CD4-positive, CD25-positive, alpha-beta regulatory T cell (primary cell): Measurements from ENCODE around the gene DOC2A. TPM values are rescaled to one million over a fixed set of nuclear protein-coding genes. Genes with fewer than 3 reads are reported as not detected.
"Not testable (repeated sequence)": the region's sequence is repeated elsewhere in the genome, so short reads cannot be mapped to it uniquely, and the experiment has no call there.

Experiments used
- ATAC-seq, 2 donors: fragments of 150-1000 bp; cut with Tn5 transposase; one replicate each; pipeline ENCODE4 v1.10.0; 2021; ENCODE audit warnings: low read depth in 2 of 2, moderate number of reproducible peaks in 2 of 2, moderate library complexity in 1 of 2
- DNase-seq, 3 donors: peaks; one replicate each; pipeline versions ENCODE4 v3.0.0 to v3.0.0-alpha.2; 2012 to 2022; ENCODE audit warnings: mixed read lengths in 1 of 3
- H3K27ac ChIP-seq: one replicate; pipeline ENCODE4 v1.7.0; 2013; ENCODE audit warnings: mild to moderate bottlenecking, low read length; ENCODE audit not compliant: insufficient read depth, poor library complexity, severe bottlenecking
- H3K27me3 ChIP-seq: one replicate; pipeline ENCODE4 v1.7.0; 2013; ENCODE audit warnings: low read length; ENCODE audit not compliant: control insufficient read depth, insufficient read depth
- H3K36me3 ChIP-seq: one replicate; pipeline ENCODE4 v1.7.0; 2013; ENCODE audit warnings: mild to moderate bottlenecking, low read length, moderate library complexity; ENCODE audit not compliant: control insufficient read depth, insufficient read depth
- H3K4me1 ChIP-seq: 2 replicates; pipeline ENCODE4 v1.7.0; 2013; ENCODE audit warnings: mild to moderate bottlenecking, low read length; ENCODE audit not compliant: insufficient read depth, control insufficient read depth, poor library complexity, severe bottlenecking
- H3K4me3 ChIP-seq: one replicate; pipeline ENCODE4 v1.7.0; 2013; ENCODE audit warnings: low read depth, mild to moderate bottlenecking, low read length, moderate library complexity
- H3K9me3 ChIP-seq, 2 experiments: 1 replicate in 1 of 2; 2 replicates in 1 of 2; pipeline ENCODE4 v1.7.0; 2013; ENCODE audit warnings: low read length in 2 of 2, mild to moderate bottlenecking in 1 of 2, moderate library complexity in 1 of 2; ENCODE audit not compliant: control insufficient read depth in 2 of 2
- H3K27ac Mint-ChIP-seq, 3 donors: one replicate each; pipeline ENCODE4 v1.8.0; 2020 to 2022; ENCODE audit warnings: mild to moderate bottlenecking in 3 of 3, mixed read lengths in 3 of 3, moderate library complexity in 2 of 3
- H3K27me3 Mint-ChIP-seq: one replicate; pipeline ENCODE4 v1.8.0; 2022; ENCODE audit warnings: mild to moderate bottlenecking, mixed read lengths
- H3K36me3 Mint-ChIP-seq: one replicate; pipeline ENCODE4 v1.8.0; 2020; ENCODE audit warnings: mixed read lengths
- H3K4me1 Mint-ChIP-seq, 4 donors: one replicate each; pipeline ENCODE4 v1.8.0; 2020 to 2022; ENCODE audit warnings: mixed read lengths in 4 of 4, mild to moderate bottlenecking in 1 of 4
- H3K4me3 Mint-ChIP-seq, 4 donors: one replicate each; pipeline ENCODE4 v1.8.0; 2020 to 2022; ENCODE audit warnings: mild to moderate bottlenecking in 4 of 4, mixed read lengths in 4 of 4, moderate library complexity in 3 of 4
- H3K9me3 Mint-ChIP-seq, 7 donors: one replicate each; pipeline ENCODE4 v1.8.0; 2020 to 2022; ENCODE audit warnings: mixed read lengths in 7 of 7, mild to moderate bottlenecking in 3 of 7, moderate library complexity in 2 of 7
- polyA plus RNA-seq, 4 donors: library from polyadenylated mRNA; unstranded; fragments of 300-500 nt; fragmentation: Illumina TruSeq; gene quantifications; one replicate each; pipeline ENCODE4 v1.2.3, GENCODE V29; 2021
- total RNA-seq: library from RNA; stranded (reverse); gene quantifications from one replicate; pipeline ENCODE4 v1.2.3, GENCODE V29; 2022

DOC2A gene
- total and polyA plus RNA-seq, 5 donors from 2014 or later, result not detected

DNA sequence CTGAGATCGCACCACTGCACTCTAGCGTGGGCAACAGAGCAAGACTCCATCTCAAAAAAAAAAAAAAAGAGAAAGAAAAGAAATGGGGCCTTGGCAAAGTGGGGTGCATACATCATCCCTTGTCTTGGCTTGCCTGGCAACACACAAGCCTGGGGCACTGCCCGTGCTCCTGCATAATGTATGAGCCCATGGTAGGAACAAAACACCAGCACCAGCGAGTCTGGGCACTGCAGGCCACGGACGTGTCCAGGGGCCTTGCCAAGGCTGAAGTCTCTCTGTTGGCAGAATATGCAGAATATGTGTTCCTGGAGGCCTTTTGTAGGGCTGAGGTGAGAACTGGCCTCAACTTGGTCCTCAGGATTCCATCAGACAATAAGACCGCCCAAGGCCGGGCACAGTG is 39.0 kb upstream of the DOC2A start:
- ATAC-seq (no peak), DNase-seq (no peak)
- Histone ChIP-seq H3K4me1 (peaks cover 12% of the 10 kb centered on the region), H3K27me3 (no peaks in the 10 kb centered on the region), H3K4me3 (no peak overlapping the region), H3K27ac (no peak overlapping the region), H3K36me3 (no peaks in the 10 kb centered on the region), H3K9me3 (no peaks in the 10 kb centered on the region)
- Mint-ChIP-seq H3K36me3 (no peaks in the 10 kb centered on the region), H3K27me3 (no peaks in the 10 kb centered on the region), H3K27ac (no peak overlapping the region), H3K4me1 (peaks cover 0 to 17% (median 6%) of the 10 kb centered on the region in 4 donors), H3K9me3 (peaks cover 0 to 1% (median 0%) of the 10 kb centered on the region in 7 donors), H3K4me3 (no peak overlapping the region)

- H3K27ac Mint-ChIP-seq, result no peak overlapping the region
- H3K36me3 ChIP-seq, result no peaks in the 10 kb centered on the region
- H3K9me3 Mint-ChIP-seq, result peaks cover 0 to 1% (median 0%) of the 10 kb centered on the region in 7 donors
- no peaks in the 10 kb centered on the region for H3K27me3 ChIP-seq
- no peak overlapping the region for H3K4me3 Mint-ChIP-seq
- H3K36me3 Mint-ChIP-seq, result no peaks in the 10 kb centered on the region
- no peaks in the 10 kb centered on the region for H3K4me1 Mint-ChIP-seq
- H3K27me3 Mint-ChIP-seq, result peaks cover 7% of the 10 kb centered on the region
- no peak for ATAC-seq
- no peak overlapping the region for H3K4me3 ChIP-seq
- no peaks in the 10 kb centered on the region for H3K4me1 ChIP-seq
- no peak overlapping the region for H3K27ac ChIP-seq
- no peak for DNase-seq
- no peaks in the 10 kb centered on the region for H3K9me3 ChIP-seq
Observed at GRCh38 chr16:30046588-30046987, 35.8 kb upstream of the DOC2A start.

- Mint-ChIP-seq H3K36me3 (no peaks in the 10 kb centered on the region), H3K27ac (no peak overlapping the region), H3K9me3 (peaks cover 0 to 1% (median 0%) of the 10 kb centered on the region in 7 donors), H3K4me3 (no peak overlapping the region), H3K4me1 (no peaks in the 10 kb centered on the region), H3K27me3 (peaks cover 8% of the 10 kb centered on the region)
- no peak for ATAC-seq
- Histone ChIP-seq H3K4me3 (no peak overlapping the region), H3K4me1 (no peaks in the 10 kb centered on the region), H3K27me3 (no peaks in the 10 kb centered on the region), H3K27ac (no peak overlapping the region), H3K9me3 (no peaks in the 10 kb centered on the region), H3K36me3 (no peaks in the 10 kb centered on the region)
- DNase-seq, result no peak
Observed at GRCh38 chr16:30046178-30046577, 35.4 kb upstream of the DOC2A start.

DNA sequence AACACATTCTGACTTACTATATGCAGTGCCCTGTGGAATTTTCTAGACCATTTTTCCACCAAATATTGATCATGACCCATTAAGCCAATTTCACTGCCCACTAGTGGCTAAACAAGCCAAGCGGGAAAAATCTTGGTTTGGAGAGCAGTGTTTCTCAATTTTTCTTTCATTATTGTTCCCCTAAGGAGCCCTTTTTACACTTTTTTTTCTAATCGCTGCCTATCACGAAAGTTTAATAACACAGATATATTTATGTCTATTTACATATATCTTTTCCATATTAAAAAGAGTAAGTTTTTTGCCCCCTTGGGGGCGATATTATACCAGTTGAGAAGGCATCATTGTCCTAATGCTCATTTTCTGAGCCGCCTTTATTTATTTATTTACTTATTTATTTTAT is 31.0 kb upstream of the DOC2A start:
- H3K27me3 ChIP-seq, result no peaks in the 10 kb centered on the region
- H3K27me3 Mint-ChIP-seq, result peaks cover 12% of the 10 kb centered on the region
- no peaks in the 10 kb centered on the region for H3K4me1 Mint-ChIP-seq
- H3K36me3 ChIP-seq, result no peaks in the 10 kb centered on the region
- DNase-seq (peak in 2 of 3 donors; percentile 39 to 43), ATAC-seq (no peak)
- no peak overlapping the region for H3K27ac ChIP-seq
- H3K4me3 Mint-ChIP-seq, result no peak overlapping the region
- H3K36me3 Mint-ChIP-seq, result no peaks in the 10 kb centered on the region
- H3K4me1 ChIP-seq, result no peaks in the 10 kb centered on the region
- peaks cover 0 to 1% (median 0%) of the 10 kb centered on the region in 7 donors for H3K9me3 Mint-ChIP-seq
- H3K4me3 ChIP-seq, result no peak overlapping the region
- H3K9me3 ChIP-seq, result no peaks in the 10 kb centered on the region
- H3K27ac Mint-ChIP-seq, result no peak overlapping the region

DNA sequence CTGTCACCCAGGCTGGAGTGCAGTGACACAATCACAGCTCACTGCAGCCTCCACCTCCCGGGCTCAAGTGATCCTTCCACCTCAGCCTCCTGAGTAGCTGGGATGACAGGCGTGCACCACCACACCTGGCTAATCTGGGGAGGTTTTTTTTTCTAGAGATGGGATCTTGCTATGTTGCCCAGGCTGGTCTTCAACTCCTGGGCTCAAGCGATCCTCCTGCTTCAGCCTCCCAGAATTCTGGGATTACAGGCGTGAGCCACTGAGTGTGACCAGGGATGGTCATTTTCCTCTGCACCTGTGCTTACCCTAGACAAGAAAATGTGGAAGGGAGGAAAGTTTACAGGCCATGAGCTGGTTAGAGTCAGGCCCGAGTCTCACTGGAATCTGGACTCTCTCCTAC is 29.9 kb upstream of the DOC2A start:
- not testable (repeated sequence) for H3K4me3 Mint-ChIP-seq, ATAC-seq, H3K36me3 ChIP-seq, H3K36me3 Mint-ChIP-seq, H3K27ac Mint-ChIP-seq, H3K9me3 Mint-ChIP-seq, H3K4me3 ChIP-seq, H3K9me3 ChIP-seq, DNase-seq, H3K27ac ChIP-seq, H3K4me1 ChIP-seq, H3K4me1 Mint-ChIP-seq, H3K27me3 ChIP-seq
- peaks cover 12% of the 10 kb centered on the region for H3K27me3 Mint-ChIP-seq

DNA sequence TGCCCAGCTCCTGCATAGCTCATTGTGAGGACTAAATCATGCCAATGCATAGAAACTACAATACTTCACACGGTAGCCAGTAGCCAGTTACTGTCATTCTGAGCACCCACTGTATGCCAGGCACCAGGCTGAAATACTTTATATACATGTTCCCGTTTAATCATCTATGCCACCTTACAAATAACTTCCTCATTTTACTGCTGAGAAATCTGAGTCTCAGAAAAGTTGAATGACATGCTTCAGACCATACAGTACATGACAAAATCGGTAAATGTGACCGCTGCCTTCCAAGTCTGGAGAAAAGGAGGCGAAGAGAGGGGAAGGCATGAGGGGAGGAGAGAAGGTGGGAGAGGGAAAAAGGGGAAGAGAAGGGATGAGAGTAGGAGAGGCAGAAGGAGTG is 29.4 kb upstream of the DOC2A start:
- Histone ChIP-seq H3K27me3 (no peaks in the 10 kb centered on the region), H3K4me3 (no peak overlapping the region), H3K36me3 (no peaks in the 10 kb centered on the region), H3K27ac (no peak overlapping the region), H3K4me1 (no peaks in the 10 kb centered on the region), H3K9me3 (no peaks in the 10 kb centered on the region)
- ATAC-seq, result no peak
- H3K36me3 Mint-ChIP-seq, result no peaks in the 10 kb centered on the region
- no peak overlapping the region for H3K27ac Mint-ChIP-seq
- no peak overlapping the region for H3K4me3 Mint-ChIP-seq
- H3K27me3 Mint-ChIP-seq, result peaks cover 16% of the 10 kb centered on the region
- H3K4me1 Mint-ChIP-seq, result no peaks in the 10 kb centered on the region
- H3K9me3 Mint-ChIP-seq, result no peaks in the 10 kb centered on the region
- DNase-seq, result no peak

- Mint-ChIP-seq H3K36me3 (no peaks in the 10 kb centered on the region), H3K4me3 (no peak overlapping the region), H3K9me3 (no peaks in the 10 kb centered on the region), H3K4me1 (peaks cover 4 to 14% (median 8%) of the 10 kb centered on the region in 4 donors), H3K27me3 (peaks cover 42% of the 10 kb centered on the region), H3K27ac (no peak overlapping the region)
- Histone ChIP-seq H3K9me3 (no peaks in the 10 kb centered on the region), H3K36me3 (no peaks in the 10 kb centered on the region), H3K27me3 (peaks cover 3% of the 10 kb centered on the region), H3K27ac (no peak overlapping the region), H3K4me3 (no peak overlapping the region), H3K4me1 (peaks cover 13% of the 10 kb centered on the region)
- DNase-seq (peak in 1 of 3 donors; percentile 14), ATAC-seq (no peak)
Observed at GRCh38 chr16:30033270-30033669, 22.4 kb upstream of the DOC2A start.

DNA sequence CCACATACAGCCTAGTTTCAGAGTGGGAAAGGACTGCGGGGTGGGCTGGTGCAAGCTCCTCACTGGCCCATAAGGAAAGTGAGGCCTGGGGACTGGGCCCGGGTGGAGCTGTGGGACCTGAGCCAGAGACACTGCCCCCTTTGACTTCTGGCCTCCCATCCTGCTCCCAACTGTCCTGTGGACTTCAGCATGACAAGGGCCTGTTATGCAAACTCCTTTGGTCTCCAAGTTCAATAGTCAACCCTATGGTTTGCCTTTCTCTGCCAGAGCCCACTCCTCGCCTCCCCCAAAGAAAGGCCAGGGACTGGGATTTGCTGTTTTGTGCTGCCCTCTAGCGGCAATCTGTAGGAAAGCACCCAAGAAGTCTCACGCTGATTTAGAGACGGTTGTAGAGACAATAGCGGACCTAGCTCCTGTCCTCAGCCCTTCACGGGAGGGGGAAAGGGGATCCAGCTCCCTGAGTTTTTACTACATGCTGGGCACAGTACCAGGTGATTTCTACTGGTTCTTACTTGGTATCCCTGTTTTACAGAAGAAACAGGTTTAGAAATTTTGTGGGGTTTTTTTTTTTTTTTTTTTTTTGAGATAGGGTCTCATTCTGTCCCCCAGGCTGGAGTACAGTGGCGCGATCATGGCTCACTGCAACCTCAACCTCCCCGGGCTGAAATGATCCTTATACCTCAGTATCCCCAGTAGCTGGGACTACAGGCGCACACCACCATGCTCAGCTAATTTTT is 21.4 kb upstream of the DOC2A start:
- peak; percentile 38 to 43 for ATAC-seq
- H3K27ac ChIP-seq, result no peak overlapping the region

More for the DNA sequence above, 21.4 kb upstream of the DOC2A start:
- Mint-ChIP-seq H3K9me3 (peaks cover 0 to 1% (median 0%) of the 10 kb centered on the region in 7 donors), H3K27ac (no peak overlapping the region), H3K36me3 (no peaks in the 10 kb centered on the region), H3K4me1 (peaks cover 4 to 14% (median 8%) of the 10 kb centered on the region in 4 donors), H3K4me3 (peak overlapping the region in 3 of 4 donors; percentile 29 to 64 (median 36)), H3K27me3 (peaks cover 52% of the 10 kb centered on the region)
- Histone ChIP-seq H3K4me1 (peaks cover 13% of the 10 kb centered on the region), H3K4me3 (no peak overlapping the region), H3K36me3 (no peaks in the 10 kb centered on the region), H3K9me3 (no peaks in the 10 kb centered on the region), H3K27me3 (peaks cover 3% of the 10 kb centered on the region)
- peak; percentile 41 to 77 (median 62) for DNase-seq
